Large intestine (tissue), 3 donors: ENCODE measurements around the gene FAHD1. TPM values are rescaled to one million over a fixed set of nuclear protein-coding genes. Genes with fewer than 3 reads are reported as not detected.

ENCODE experiments used
- DNase-seq, 2 donors: peaks; one replicate each; pipeline versions ENCODE4 v3.0.0 to v3.0.0-alpha.2; 2013
- H3K27ac ChIP-seq: one replicate; pipeline ENCODE4 v1.5.1; 2013; ENCODE audit warnings: low read length
- H3K27me3 ChIP-seq: 2 replicates; pipeline ENCODE4 v1.6.1; 2013; ENCODE audit warnings: low read length; ENCODE audit not compliant: control insufficient read depth, insufficient read depth
- H3K36me3 ChIP-seq: 2 replicates; pipeline ENCODE4 v1.6.1; 2013; ENCODE audit warnings: low read length; ENCODE audit not compliant: control insufficient read depth, insufficient read depth
- H3K4me1 ChIP-seq: one replicate; pipeline ENCODE4 v1.6.1; 2013; ENCODE audit warnings: low read length; ENCODE audit not compliant: control insufficient read depth, insufficient read depth
- H3K4me3 ChIP-seq: one replicate; pipeline ENCODE4 v1.5.1; 2013; ENCODE audit warnings: low read length
- H3K9me3 ChIP-seq: one replicate; pipeline ENCODE4 v1.6.1; 2013; ENCODE audit warnings: mild to moderate bottlenecking, low read depth, low read length, moderate library complexity; ENCODE audit not compliant: control insufficient read depth
- WGBS: methylation state at CpG from one replicate; pipeline ENCODE4 v1.1.5; 2013; ENCODE audit warnings: low lambda C conversion rate; ENCODE audit not compliant: insufficient coverage; 5-methylcytosine and 5-hydroxymethylcytosine counted together
- polyA plus RNA-seq: library from polyadenylated mRNA; unstranded; fragments of 120-200 nt; gene quantifications from one replicate; pipeline ENCODE4 v1.2.1, GENCODE V29; 2013

The FAHD1 gene
- polyA plus RNA-seq, 1 donor = 49.6 TPM

- H3K9me3 ChIP-seq = no peaks in the 10 kb centered on the region
- H3K27ac ChIP-seq = no peak overlapping the region
- WGBS = no CpG with 5 or more reads among the region's 17 CpGs
- DNase-seq = no peak
- H3K27me3 ChIP-seq = no peaks in the 10 kb centered on the region
- peaks cover 74% of the 10 kb centered on the region for H3K36me3 ChIP-seq
- no peak overlapping the region for H3K4me3 ChIP-seq
- H3K4me1 ChIP-seq = no peaks in the 10 kb centered on the region
Observed at GRCh38 chr16:1817716-1818115, 9.3 kb upstream of the FAHD1 start.

- H3K9me3 ChIP-seq = no peaks in the 10 kb centered on the region
- H3K4me1 ChIP-seq = no peaks in the 10 kb centered on the region
- H3K36me3 ChIP-seq = peaks cover 75% of the 10 kb centered on the region
- no peak for DNase-seq
- no peak overlapping the region for H3K4me3 ChIP-seq
- no CpG with 5 or more reads among the region's 27 CpGs for WGBS
- no peaks in the 10 kb centered on the region for H3K27me3 ChIP-seq
- no peak overlapping the region for H3K27ac ChIP-seq
Observed at GRCh38 chr16:1818204-1818872, 8.7 kb upstream of the FAHD1 start.

- no CpG with 5 or more reads among the region's 35 CpGs for WGBS
- peaks cover 71% of the 10 kb centered on the region for H3K36me3 ChIP-seq
Observed at GRCh38 chr16:1818873-1819525, 8.0 kb upstream of the FAHD1 start.

GRCh38 chr16:1819611-1820010 lies 7.4 kb upstream of the FAHD1 start:
- peaks cover 71% of the 10 kb centered on the region for H3K36me3 ChIP-seq
- H3K27me3 ChIP-seq = no peaks in the 10 kb centered on the region
- H3K4me1 ChIP-seq = peaks cover 5% of the 10 kb centered on the region
- H3K9me3 ChIP-seq = no peaks in the 10 kb centered on the region
- no peak for DNase-seq
- no CpG with 5 or more reads among the region's 15 CpGs for WGBS
- H3K27ac ChIP-seq = no peak overlapping the region
- no peak overlapping the region for H3K4me3 ChIP-seq

More at GRCh38 chr16:1818873-1819525, 8.0 kb upstream of the FAHD1 start:
- Histone ChIP-seq H3K4me1 (no peaks in the 10 kb centered on the region), H3K27me3 (no peaks in the 10 kb centered on the region), H3K9me3 (no peaks in the 10 kb centered on the region), H3K4me3 (no peak overlapping the region), H3K27ac (no peak overlapping the region)
- no peak for DNase-seq

- no CpG with 5 or more reads among the region's 25 CpGs for WGBS
- H3K27me3 ChIP-seq = no peaks in the 10 kb centered on the region
- peaks cover 68% of the 10 kb centered on the region for H3K36me3 ChIP-seq
- DNase-seq = no peak
- no peak overlapping the region for H3K27ac ChIP-seq
- H3K4me1 ChIP-seq = peaks cover 8% of the 10 kb centered on the region
- no peaks in the 10 kb centered on the region for H3K9me3 ChIP-seq
- H3K4me3 ChIP-seq = no peak overlapping the region
Observed at GRCh38 chr16:1820096-1820945, 6.7 kb upstream of the FAHD1 start.

GRCh38 chr16:1820946-1821290 lies 6.1 kb upstream of the FAHD1 start:
- H3K36me3 ChIP-seq = peaks cover 65% of the 10 kb centered on the region
- H3K27ac ChIP-seq = no peak overlapping the region
- H3K27me3 ChIP-seq = no peaks in the 10 kb centered on the region
- peaks cover 11% of the 10 kb centered on the region for H3K4me1 ChIP-seq
- H3K9me3 ChIP-seq = no peaks in the 10 kb centered on the region
- H3K4me3 ChIP-seq = no peak overlapping the region
- DNase-seq = no peak
- WGBS = no CpG with 5 or more reads among the region's 12 CpGs

GRCh38 chr16:1821861-1822611 lies 5.0 kb upstream of the FAHD1 start:
- Histone ChIP-seq H3K27me3 (no peaks in the 10 kb centered on the region), H3K27ac (no peak overlapping the region), H3K36me3 (peaks cover 55% of the 10 kb centered on the region), H3K4me3 (no peak overlapping the region), H3K9me3 (no peaks in the 10 kb centered on the region), H3K4me1 (peaks cover 11% of the 10 kb centered on the region)
- no CpG with 5 or more reads among the region's 24 CpGs for WGBS
- DNase-seq = no peak

- Histone ChIP-seq H3K36me3 (peaks cover 48% of the 10 kb centered on the region), H3K27ac (no peak overlapping the region), H3K4me3 (no peak overlapping the region), H3K9me3 (no peaks in the 10 kb centered on the region), H3K27me3 (no peaks in the 10 kb centered on the region), H3K4me1 (peaks cover 11% of the 10 kb centered on the region)
- DNase-seq = no peak
- no CpG with 5 or more reads among the region's 16 CpGs for whole genome bisulfite sequencing
Observed at GRCh38 chr16:1822801-1823200, 4.2 kb upstream of the FAHD1 start.

GRCh38 chr16:1823821-1824220 lies 3.2 kb upstream of the FAHD1 start:
- WGBS = 100% methylated on average over 1 of the region's 9 CpGs
- Histone ChIP-seq H3K27ac (no peak overlapping the region), H3K36me3 (peaks cover 39% of the 10 kb centered on the region), H3K9me3 (no peaks in the 10 kb centered on the region), H3K27me3 (no peaks in the 10 kb centered on the region), H3K4me3 (no peak overlapping the region), H3K4me1 (peaks cover 11% of the 10 kb centered on the region)
- DNase-seq = peak; percentile 63 to 64

- Histone ChIP-seq H3K27ac (peak overlapping the region; percentile 53), H3K27me3 (no peaks in the 10 kb centered on the region), H3K4me3 (peak overlapping the region; percentile 42), H3K9me3 (no peaks in the 10 kb centered on the region), H3K4me1 (peaks cover 14% of the 10 kb centered on the region), H3K36me3 (peaks cover 23% of the 10 kb centered on the region)
- no CpG with 5 or more reads among the region's 15 CpGs for WGBS
- DNase-seq = no peak
Observed at GRCh38 chr16:1825381-1825863, 1.6 kb upstream of the FAHD1 start.
